ENCODE data around the gene RARS1. TPM values are rescaled to one million over a fixed set of nuclear protein-coding genes. Genes with fewer than 3 reads are reported as not detected.

RARS1 gene

GRCh38 chr5:168568738-168569137 lies 82.5 kb downstream of the RARS1 start:
- no peak for TF ChIP-seq POLR2AphosphoS5 (IDR thresholded peaks at IDR 0.05; ENCODE audit: low read depth)
- no peak for TF ChIP-seq GABPA (IDR thresholded peaks at IDR 0.05; ENCODE audit: low read depth)
- TF ChIP-seq CTCF (IDR thresholded peaks at IDR 0.05; ENCODE audit: insufficient read depth, low read length), result no peak
- no peak for DNase-seq (ENCODE audit: low read depth in 1 of 2, low spot score in 1 of 2)
- no peak overlapping the region for H3K27ac ChIP-seq (replicated peaks)
- no peaks in the 10 kb centered on the region for H3K27me3 ChIP-seq (ENCODE audit: insufficient read depth, poor library complexity, severe bottlenecking)
- H3K4me3 ChIP-seq (replicated peaks; ENCODE audit: insufficient read depth, low read length), result no peak overlapping the region

Small RNA genes within 50 kb of the gene (microRNA-seq; reads per million reads assigned to microRNA genes)
- gene MIR103A1 (not detected), gene MIR103B1 (not detected)
